ENCODE measurements around the gene ANTXRL. TPM values are rescaled to one million over a fixed set of nuclear protein-coding genes. Genes with fewer than 3 reads are reported as not detected.
"Not testable (repeated sequence)": the region's sequence is repeated elsewhere in the genome, so short reads cannot be mapped to it uniquely, and the experiment has no call there.

Gene ANTXRL
- total RNA-seq, 2 experiments from 2014 or later: 0.95 TPM; not detected in 1

DNA sequence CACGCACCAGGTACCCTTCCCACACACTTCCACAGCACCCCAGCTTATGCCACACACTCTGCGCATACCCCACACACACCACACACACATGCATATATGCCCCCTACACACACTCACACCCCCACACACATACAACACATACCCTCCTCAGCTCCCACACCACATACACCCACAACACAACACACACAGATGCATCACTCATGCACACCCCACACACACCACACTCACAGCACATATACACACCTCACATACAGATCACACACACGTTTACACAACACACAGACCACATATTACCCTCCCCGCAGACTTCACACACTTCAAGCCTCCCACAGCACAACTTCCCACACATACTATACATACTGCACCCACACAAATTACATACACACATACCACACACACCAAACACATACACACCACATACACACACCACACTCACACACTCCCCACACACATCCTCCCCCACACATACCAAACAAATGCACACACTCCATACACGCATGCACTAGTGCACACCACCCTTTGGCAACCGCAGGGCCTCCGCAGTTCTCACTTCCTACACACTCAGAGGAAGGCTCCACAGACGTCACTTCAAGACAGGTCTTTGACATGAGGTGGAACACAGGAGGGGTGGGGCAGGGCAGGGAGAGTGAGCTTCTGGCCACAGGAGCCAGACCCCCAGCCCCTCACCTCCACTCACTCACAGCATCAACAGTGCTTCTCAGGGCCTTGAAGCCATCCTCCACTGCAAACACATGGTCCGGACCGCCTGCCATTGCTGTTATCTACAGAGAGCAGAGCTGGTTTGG, 18.5 kb upstream of the ANTXRL start:
- Histone ChIP-seq H3K27ac (ENCODE audit: low read depth, low read length, poor library complexity, severe bottlenecking) (peak overlapping the region; percentile 96), H4K20me1 (ENCODE audit: insufficient read depth, low read length) (no peaks in the 10 kb centered on the region), H3K79me2 (ENCODE audit: insufficient read depth, low read depth, low read length) (peaks cover 27% of the 10 kb centered on the region), H2AFZ (ENCODE audit: low read length) (no peak overlapping the region), H3K36me3 (ENCODE audit: insufficient read depth, low read length) (peaks cover 22% of the 10 kb centered on the region), H3K9me3 (ENCODE audit: low read length) (no peaks in the 10 kb centered on the region), H3K4me2 (ENCODE audit: low read length) (peak overlapping the region; percentile 84), H3K4me1 (ENCODE audit: insufficient read depth, low read length, poor library complexity, severe bottlenecking) (peaks cover 71% of the 10 kb centered on the region), H3K4me3 (ENCODE audit: low read depth, low read length, poor library complexity, severe bottlenecking) (peak overlapping the region; percentile 78), H3K9me2 (ENCODE audit: insufficient read depth, low read length) (no peaks in the 10 kb centered on the region)
- peak; percentile 81 for DNase-seq (ENCODE audit: low spot score)
- no TSS peak for BruUV-seq (replicated peaks)
- POLR2A ChIA-PET: interaction anchor here (1.1 to 2.9 kb wide), 7 partner anchors 15 to 893 kb away, joined by 3 to 14 read pairs (median 9); no protein-coding TSS in a partner anchor
- intact Hi-C loops (cut with micrococcal nuclease; ENCODE audit: unreplicated experiment): loop anchor here (10.0 kb wide), 1 partner anchor 173 kb away; no protein-coding TSS in a partner anchor
- CTCF ChIA-PET (ENCODE audit: unreplicated experiment): no interaction called here
- TF ChIP-seq EZH2phosphoT487 (IDR thresholded peaks at IDR 0.05; ENCODE audit: borderline replicate concordance, low read depth, low read length): no peak
- TF ChIP-seq, protein P1, sequence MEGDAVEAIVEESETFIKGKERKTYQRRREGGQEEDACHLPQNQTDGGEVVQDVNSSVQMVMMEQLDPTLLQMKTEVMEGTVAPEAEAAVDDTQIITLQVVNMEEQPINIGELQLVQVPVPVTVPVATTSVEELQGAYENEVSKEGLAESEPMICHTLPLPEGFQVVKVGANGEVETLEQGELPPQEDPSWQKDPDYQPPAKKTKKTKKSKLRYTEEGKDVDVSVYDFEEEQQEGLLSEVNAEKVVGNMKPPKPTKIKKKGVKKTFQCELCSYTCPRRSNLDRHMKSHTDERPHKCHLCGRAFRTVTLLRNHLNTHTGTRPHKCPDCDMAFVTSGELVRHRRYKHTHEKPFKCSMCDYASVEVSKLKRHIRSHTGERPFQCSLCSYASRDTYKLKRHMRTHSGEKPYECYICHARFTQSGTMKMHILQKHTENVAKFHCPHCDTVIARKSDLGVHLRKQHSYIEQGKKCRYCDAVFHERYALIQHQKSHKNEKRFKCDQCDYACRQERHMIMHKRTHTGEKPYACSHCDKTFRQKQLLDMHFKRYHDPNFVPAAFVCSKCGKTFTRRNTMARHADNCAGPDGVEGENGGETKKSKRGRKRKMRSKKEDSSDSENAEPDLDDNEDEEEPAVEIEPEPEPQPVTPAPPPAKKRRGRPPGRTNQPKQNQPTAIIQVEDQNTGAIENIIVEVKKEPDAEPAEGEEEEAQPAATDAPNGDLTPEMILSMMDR (conservative IDR thresholded peaks at IDR 0.05; ENCODE audit: low read length): no peak

DNA sequence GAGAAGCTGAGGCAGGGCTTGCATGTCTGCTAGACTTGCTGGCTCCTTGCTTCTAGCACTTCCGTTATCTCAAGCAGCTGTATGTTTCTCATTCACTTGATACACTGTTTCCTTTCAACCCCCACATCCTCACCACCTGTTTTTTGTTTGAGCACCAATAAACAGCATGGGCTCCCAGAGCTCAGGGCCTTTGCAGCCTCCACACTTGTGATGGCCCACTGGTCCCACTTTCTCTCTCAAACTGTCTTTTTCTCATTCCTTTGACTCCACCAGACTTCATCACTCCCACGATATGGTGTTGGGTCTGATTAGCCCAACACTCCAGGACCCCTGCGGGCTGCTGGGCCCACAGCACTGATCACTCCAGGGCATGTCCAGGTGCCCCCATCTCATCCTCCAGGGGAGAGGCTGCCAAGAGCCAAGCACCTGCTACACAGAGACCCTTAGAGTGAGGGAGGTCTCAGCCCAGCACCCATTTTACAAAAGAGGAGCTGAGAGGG, 17.2 kb upstream of the ANTXRL start:
- not testable (repeated sequence) for H3K9me2 ChIP-seq (ENCODE audit: insufficient read depth, low read length); BruUV-seq (replicated peaks); H3K9me3 ChIP-seq (ENCODE audit: low read length); H4K20me1 ChIP-seq (ENCODE audit: insufficient read depth, low read length)
- intact Hi-C loops (cut with micrococcal nuclease; ENCODE audit: unreplicated experiment): loop anchor here (1.0 to 10.0 kb wide), 3 partner anchors 15 to 175 kb away; no protein-coding TSS in a partner anchor
- Histone ChIP-seq H3K27ac (ENCODE audit: low read depth, low read length, poor library complexity, severe bottlenecking) (peak overlapping the region; percentile 96), H3K79me2 (ENCODE audit: insufficient read depth, low read depth, low read length) (peaks cover 27% of the 10 kb centered on the region), H3K4me2 (ENCODE audit: low read length) (peak overlapping the region; percentile 84), H3K4me3 (ENCODE audit: low read depth, low read length, poor library complexity, severe bottlenecking) (peak overlapping the region; percentile 78), H2AFZ (ENCODE audit: low read length) (peak overlapping the region; percentile 28; the same call in 1 of the 2 replicates), H3K36me3 (ENCODE audit: insufficient read depth, low read length) (peaks cover 14% of the 10 kb centered on the region), H3K4me1 (ENCODE audit: insufficient read depth, low read length, poor library complexity, severe bottlenecking) (peaks cover 74% of the 10 kb centered on the region)
- DNase-seq (ENCODE audit: low spot score): peak; percentile 87
- ChIA-PET POLR2A (interaction anchor here (0.9 to 2.9 kb wide), 7 partner anchors 14 to 1305 kb away, joined by 3 to 14 read pairs (median 9); no protein-coding TSS in a partner anchor), CTCF (ENCODE audit: unreplicated experiment) (interaction anchor here (0.8 to 0.9 kb wide), 2 partner anchors 30 to 59 kb away, joined by 3 read pairs; no protein-coding TSS in a partner anchor)

DNA sequence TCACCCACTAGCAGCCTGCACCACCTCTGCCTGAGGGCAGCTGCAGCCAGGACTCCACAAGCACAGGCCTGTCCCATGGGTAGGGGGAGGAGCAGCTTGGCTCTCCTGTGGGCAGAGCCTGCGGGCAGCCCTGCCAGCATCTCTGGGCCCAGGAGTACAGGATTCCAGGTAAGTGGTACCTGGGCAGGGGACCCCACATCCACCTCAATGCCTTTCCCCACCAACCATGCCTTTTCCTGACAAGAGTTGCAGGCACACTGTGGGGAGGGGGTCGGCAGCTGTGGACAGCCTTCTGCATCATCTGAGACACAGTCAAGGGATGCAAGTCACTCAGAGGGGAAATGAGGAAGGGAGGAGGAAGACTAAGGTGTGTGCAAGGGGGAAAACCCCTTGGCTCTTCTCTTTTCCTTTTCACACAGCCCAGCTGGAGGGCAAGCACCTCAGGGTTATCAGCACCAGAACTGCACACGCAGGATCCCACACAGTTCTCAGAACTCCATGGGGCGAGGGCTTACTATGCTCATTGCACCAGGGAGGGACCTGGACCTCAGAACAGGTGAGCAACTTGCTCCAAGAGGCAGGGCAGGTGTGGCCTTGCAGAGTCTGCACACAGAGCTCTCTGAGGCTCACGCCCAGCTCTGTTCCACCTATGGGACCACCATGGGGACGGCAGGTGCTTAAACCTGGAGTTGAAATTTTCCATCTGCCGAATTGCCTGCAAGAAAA, 16.5 kb upstream of the ANTXRL start:
- BruUV-seq (replicated peaks): no TSS peak
- peak; percentile 30 for DNase-seq (ENCODE audit: low spot score)
- no peaks in the 10 kb centered on the region for H4K20me1 ChIP-seq (ENCODE audit: insufficient read depth, low read length)
- ChIA-PET POLR2A (interaction anchor here (0.5 to 2.9 kb wide), 5 partner anchors 15 to 296 kb away, joined by 4 to 14 read pairs (median 10); no protein-coding TSS in a partner anchor), CTCF (ENCODE audit: unreplicated experiment) (interaction anchor here (0.9 kb wide), 1 partner anchor 59 kb away, joined by 3 read pairs; no protein-coding TSS in a partner anchor)
- no peak for TF ChIP-seq EZH2phosphoT487 (IDR thresholded peaks at IDR 0.05; ENCODE audit: borderline replicate concordance, low read depth, low read length)
- TF ChIP-seq, protein P1 (conservative IDR thresholded peaks at IDR 0.05; ENCODE audit: low read length): no peak
- peak overlapping the region; percentile 28; the same call in 1 of the 2 replicates for H2AFZ ChIP-seq (ENCODE audit: low read length)
- H3K4me2 ChIP-seq (ENCODE audit: low read length): peak overlapping the region; percentile 84
- no peaks in the 10 kb centered on the region for H3K9me2 ChIP-seq (ENCODE audit: insufficient read depth, low read length)
- peak overlapping the region; percentile 78 for H3K4me3 ChIP-seq (ENCODE audit: low read depth, low read length, poor library complexity, severe bottlenecking)
- H3K27ac ChIP-seq (ENCODE audit: low read depth, low read length, poor library complexity, severe bottlenecking): peak overlapping the region; percentile 96
- peaks cover 7% of the 10 kb centered on the region; the same call in 1 of the 2 replicates for H3K36me3 ChIP-seq (ENCODE audit: insufficient read depth, low read length)
- H3K4me1 ChIP-seq (ENCODE audit: insufficient read depth, low read length, poor library complexity, severe bottlenecking): peaks cover 68% of the 10 kb centered on the region
- intact Hi-C loops (cut with micrococcal nuclease; ENCODE audit: unreplicated experiment): no loop called here
- H3K79me2 ChIP-seq (ENCODE audit: insufficient read depth, low read depth, low read length): peaks cover 27% of the 10 kb centered on the region
- H3K9me3 ChIP-seq (ENCODE audit: low read length): no peaks in the 10 kb centered on the region

DNA sequence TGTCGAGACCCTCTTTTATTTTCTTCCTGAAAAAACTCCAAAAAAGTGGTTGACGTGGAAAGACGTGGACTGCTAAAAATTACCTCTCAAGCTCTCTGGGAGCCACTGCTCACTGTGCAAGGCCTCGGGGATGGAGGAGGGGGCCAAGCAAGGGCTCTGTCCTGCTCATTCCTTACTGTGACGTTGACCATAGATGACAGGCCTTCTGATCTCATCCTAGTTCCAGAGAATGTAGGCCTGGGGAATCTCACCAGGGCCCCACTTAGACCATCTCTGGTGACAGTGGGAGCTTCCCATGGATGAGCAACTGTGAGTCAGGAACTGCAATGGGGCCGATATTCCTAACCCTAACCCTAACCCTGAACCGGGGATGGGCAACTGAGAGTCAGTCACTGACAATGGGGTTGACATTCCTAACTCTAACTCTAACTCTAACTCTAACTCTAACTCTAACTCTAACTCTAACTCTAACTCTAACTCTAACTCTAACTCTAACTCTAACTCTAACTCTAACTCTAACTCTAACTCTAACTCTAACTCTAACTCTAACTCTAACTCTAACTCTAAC, 15.8 kb upstream of the ANTXRL start:
- H3K36me3 ChIP-seq (ENCODE audit: insufficient read depth, low read length); H3K9me2 ChIP-seq (ENCODE audit: insufficient read depth, low read length); intact Hi-C loops (cut with micrococcal nuclease; ENCODE audit: unreplicated experiment); H3K9me3 ChIP-seq (ENCODE audit: low read length); DNase-seq (ENCODE audit: low spot score); CTCF ChIA-PET (ENCODE audit: unreplicated experiment); H3K4me3 ChIP-seq (ENCODE audit: low read depth, low read length, poor library complexity, severe bottlenecking); BruUV-seq (replicated peaks); H4K20me1 ChIP-seq (ENCODE audit: insufficient read depth, low read length): not testable (repeated sequence)
- Histone ChIP-seq H3K27ac (ENCODE audit: low read depth, low read length, poor library complexity, severe bottlenecking) (peak overlapping the region; percentile 96), H2AFZ (ENCODE audit: low read length) (peak overlapping the region; percentile 7; the same call in 1 of the 2 replicates), H3K4me2 (ENCODE audit: low read length) (peak overlapping the region; percentile 84), H3K79me2 (ENCODE audit: insufficient read depth, low read depth, low read length) (peaks cover 27% of the 10 kb centered on the region), H3K4me1 (ENCODE audit: insufficient read depth, low read length, poor library complexity, severe bottlenecking) (peaks cover 60% of the 10 kb centered on the region)
- POLR2A ChIA-PET: interaction anchor here (0.5 to 2.9 kb wide), 2 partner anchors 14 to 297 kb away, joined by 4 to 10 read pairs; no protein-coding TSS in a partner anchor
